Body of pancreas (tissue), 4 donors: ENCODE measurements around the gene PBXIP1. TPM values are rescaled to one million over a fixed set of nuclear protein-coding genes. Genes with fewer than 3 reads are reported as not detected.

Experiments
- ATAC-seq: fragments of 150-250 bp; one replicate; pipeline ENCODE4 v1.9.1; 2016
- DNase-seq, 4 donors: peaks; one replicate each; pipeline ENCODE4 v3.0.0-alpha.2; 2019
- H3K27ac ChIP-seq, 4 donors: fragments of 200-600 bp; sonication (generic); 1 replicate in 3 of 4; 2 replicates in 1 of 4; pipeline versions ENCODE4 v1.5.1 to v1.6.1; 2016 to 2019; ENCODE audit warnings: mild to moderate bottlenecking in 1 of 4, mixed read lengths in 1 of 4, moderate library complexity in 1 of 4
- H3K27me3 ChIP-seq, 2 donors: fragments of 200-600 bp; sonication (generic); one replicate each; pipeline ENCODE4 v1.6.0; 2016; ENCODE audit warnings: mild to moderate bottlenecking in 1 of 2
- H3K36me3 ChIP-seq, 2 donors: fragments of 200-600 bp; sonication (generic); replicated peaks in 1 of 2; 2 replicates each; pipeline ENCODE4 v1.5.1; 2016; ENCODE audit warnings: low read depth in 2 of 2; ENCODE audit not compliant: insufficient read depth in 1 of 2
- H3K4me1 ChIP-seq: fragments of 200-600 bp; sonication (generic); one replicate; pipeline ENCODE4 v1.6.0; 2016
- H3K4me3 ChIP-seq, 2 donors: fragments of 200-600 bp; sonication (generic); 1 replicate in 1 of 2; 2 replicates in 1 of 2; pipeline ENCODE4 v1.5.1; 2016 to 2019
- H3K9me3 ChIP-seq, 3 donors: fragments of 200-600 bp; sonication (generic); 1 replicate in 2 of 3; 2 replicates in 1 of 3; pipeline ENCODE4 v1.5.1; 2016
- CTCF ChIP-seq, 7 experiments: fragments of 450-650 bp in 4 of 7; fragments of 200-600 bp in 3 of 7; sonication (generic) in 3 of 7; IDR thresholded peaks; one replicate each; pipeline ENCODE4 v1.5.1; 2016 to 2019; ENCODE audit warnings: antibody characterized with exemption in 7 of 7
- POLR2A ChIP-seq, 3 donors: fragments of 450-650 bp; IDR thresholded peaks; one replicate each; pipeline ENCODE4 v1.6.1; 2016; ENCODE audit warnings: antibody characterized with exemption in 3 of 3, mild to moderate bottlenecking in 2 of 3
- WGBS, 2 donors: methylation state at CpG; one replicate each; pipeline ENCODE4 v1.1.5; 2017; 5-methylcytosine and 5-hydroxymethylcytosine counted together
- intact Hi-C: fragments of 100-400 bp; cut with DNase I; formaldehyde crosslinking; loops from one replicate; pipeline ENCODE4 v1.15.1; 2023
- total RNA-seq, 2 donors: library from RNA; depleted of rRNA; stranded (reverse); fragments of >200 nt; gene quantifications; one replicate each; pipeline ENCODE4 v1.1.0, GENCODE V29; 2016

The PBXIP1 gene
- total RNA-seq, 2 donors from 2014 or later, result 26.0 to 60.7 TPM

GRCh38 chr1:154974808-154975408 lies 19.0 kb upstream of the PBXIP1 start:
- H3K4me3 ChIP-seq, result peak overlapping the region; percentile 5 to 23
- no peaks in the 10 kb centered on the region for H3K27me3 ChIP-seq
- TF ChIP-seq CTCF (IDR thresholded peaks at IDR 0.05), result no peak
- TF ChIP-seq POLR2A (IDR thresholded peaks at IDR 0.05), result peak; percentile 41 to 77 (median 60)
- intact Hi-C loops, result no loop called here
- DNase-seq (peak; percentile 94 to 96 (median 96)), ATAC-seq (peak; percentile 63)
- 0 to 1% methylated on average over 30 of the region's 30 CpGs for WGBS, 2 donors
- H3K4me1 ChIP-seq, result peaks cover 44% of the 10 kb centered on the region
- no peaks in the 10 kb centered on the region for H3K36me3 ChIP-seq
- no peaks in the 10 kb centered on the region for H3K9me3 ChIP-seq
- H3K27ac ChIP-seq, result peak overlapping the region; percentile 81 to 98 (median 96)

GRCh38 chr1:154974102-154974807 lies 18.4 kb upstream of the PBXIP1 start, which contains the start of gene CKS1B:
CKS1B (plus strand) TSS chr1:154974681; CDS start chr1:154974746, 65 bp downstream.
- no peaks in the 10 kb centered on the region for H3K9me3 ChIP-seq
- 0 to 1% methylated on average over 39 to 47 of the region's 47 CpGs for WGBS, 2 donors
- peak within 1 kb of the TSS; percentile 96 to 99 (median 98) for H3K27ac ChIP-seq
- TF ChIP-seq POLR2A (IDR thresholded peaks at IDR 0.05), result peak; percentile 65 to 90 (median 87)
- TF ChIP-seq CTCF (IDR thresholded peaks at IDR 0.05), result no peak
- ATAC-seq (peak; percentile 84), DNase-seq (peak; percentile 96 to 99 (median 96))
- H3K4me1 ChIP-seq, result peaks cover 50% of the 10 kb centered on the region
- no peaks in the 10 kb centered on the region for H3K27me3 ChIP-seq
- intact Hi-C loops, result no loop called here
- no peaks in the 10 kb centered on the region for H3K36me3 ChIP-seq
- peak within 1 kb of the TSS; percentile 23 to 67 for H3K4me3 ChIP-seq

- Histone ChIP-seq H3K36me3 (no peaks in the 10 kb centered on the region), H3K9me3 (no peaks in the 10 kb centered on the region), H3K4me1 (peaks cover 53% of the 10 kb centered on the region), H3K27me3 (no peaks in the 10 kb centered on the region), H3K4me3 (peak overlapping the region; percentile 15 to 67), H3K27ac (peak overlapping the region; percentile 96 to 99 (median 98))
- peak in 4 of 7 experiments; percentile 32 to 44 (median 40) for TF ChIP-seq CTCF (IDR thresholded peaks at IDR 0.05)
- peak in 2 of 3 donors; percentile 60 to 66 for TF ChIP-seq POLR2A (IDR thresholded peaks at IDR 0.05)
- 1 to 2% methylated on average over 37 of the region's 37 CpGs for WGBS, 2 donors
- ATAC-seq (peak; percentile 54), DNase-seq (peak; percentile 98 to 99 (median 98))
- intact Hi-C loops, result no loop called here
Observed at GRCh38 chr1:154973344-154974101, 17.6 kb upstream of the PBXIP1 start.

GRCh38 chr1:154972517-154973343 lies 16.8 kb upstream of the PBXIP1 start:
- DNase-seq (peak; percentile 68 to 86 (median 80)), ATAC-seq (peak; percentile 13)
- no peak overlapping the region for H3K4me3 ChIP-seq
- peak overlapping the region; percentile 96 to 99 (median 98) for H3K27ac ChIP-seq
- no peaks in the 10 kb centered on the region for H3K9me3 ChIP-seq
- 6 to 8% methylated on average over 18 of the region's 18 CpGs for WGBS, 2 donors
- intact Hi-C loops, result no loop called here
- H3K27me3 ChIP-seq, result no peaks in the 10 kb centered on the region
- TF ChIP-seq POLR2A (IDR thresholded peaks at IDR 0.05) (peak in 2 of 3 donors; percentile 56 to 62), CTCF (IDR thresholded peaks at IDR 0.05) (no peak)
- peaks cover 0 to 4% of the 10 kb centered on the region in 2 donors for H3K36me3 ChIP-seq
- peaks cover 53% of the 10 kb centered on the region for H3K4me1 ChIP-seq
